Esophagus muscularis mucosa (tissue), 4 donors: ENCODE data around the gene SCN9A.

Experiments
- EP300 ChIP-seq: sonication (generic); formaldehyde crosslinking; IDR thresholded peaks from one replicate; pipeline ENCODE4 v1.6.1; 2017; ENCODE audit warnings: antibody characterized with exemption
- POLR2A ChIP-seq: fragments of 450-650 bp; IDR thresholded peaks from one replicate; pipeline ENCODE4 v1.6.1; 2017; ENCODE audit warnings: antibody characterized with exemption, moderate library complexity, mild to moderate bottlenecking, low read depth
- POLR2AphosphoS5 ChIP-seq, 2 donors: sonication (generic); formaldehyde crosslinking; IDR thresholded peaks; one replicate each; pipeline ENCODE4 v1.6.1; 2017; ENCODE audit warnings: antibody characterized with exemption in 2 of 2
- TF ChIP-seq, protein P1 (sequence below), 3 experiments: fragments of 200-600 bp in 2 of 3; fragments of 450-650 bp in 1 of 3; sonication (generic) in 2 of 3; IDR thresholded peaks; one replicate each; pipeline ENCODE4 v1.5.1; 2017 to 2019; ENCODE audit warnings: antibody characterized with exemption in 3 of 3, mild to moderate bottlenecking in 2 of 3, moderate library complexity in 1 of 3

DNA sequence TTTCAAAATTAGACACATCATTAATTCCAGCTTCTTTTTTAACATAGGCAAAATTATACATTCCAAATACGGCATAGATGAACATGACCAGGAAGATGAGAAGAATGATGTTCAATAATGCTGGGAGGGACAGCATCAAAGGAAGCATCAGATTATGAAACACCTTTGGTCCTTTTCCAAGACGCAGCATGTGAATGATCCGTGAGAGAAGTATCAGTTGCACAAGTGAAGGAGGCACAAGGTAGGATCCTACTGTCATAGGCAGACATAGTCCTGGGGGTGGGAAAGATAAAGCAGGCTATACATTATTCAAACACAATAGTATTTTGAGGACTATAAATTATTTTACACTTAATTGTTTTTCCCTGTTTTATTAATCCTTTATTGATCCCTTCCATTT lies 30.6 kb upstream of the SCN9A start:
- TF ChIP-seq, protein P1, sequence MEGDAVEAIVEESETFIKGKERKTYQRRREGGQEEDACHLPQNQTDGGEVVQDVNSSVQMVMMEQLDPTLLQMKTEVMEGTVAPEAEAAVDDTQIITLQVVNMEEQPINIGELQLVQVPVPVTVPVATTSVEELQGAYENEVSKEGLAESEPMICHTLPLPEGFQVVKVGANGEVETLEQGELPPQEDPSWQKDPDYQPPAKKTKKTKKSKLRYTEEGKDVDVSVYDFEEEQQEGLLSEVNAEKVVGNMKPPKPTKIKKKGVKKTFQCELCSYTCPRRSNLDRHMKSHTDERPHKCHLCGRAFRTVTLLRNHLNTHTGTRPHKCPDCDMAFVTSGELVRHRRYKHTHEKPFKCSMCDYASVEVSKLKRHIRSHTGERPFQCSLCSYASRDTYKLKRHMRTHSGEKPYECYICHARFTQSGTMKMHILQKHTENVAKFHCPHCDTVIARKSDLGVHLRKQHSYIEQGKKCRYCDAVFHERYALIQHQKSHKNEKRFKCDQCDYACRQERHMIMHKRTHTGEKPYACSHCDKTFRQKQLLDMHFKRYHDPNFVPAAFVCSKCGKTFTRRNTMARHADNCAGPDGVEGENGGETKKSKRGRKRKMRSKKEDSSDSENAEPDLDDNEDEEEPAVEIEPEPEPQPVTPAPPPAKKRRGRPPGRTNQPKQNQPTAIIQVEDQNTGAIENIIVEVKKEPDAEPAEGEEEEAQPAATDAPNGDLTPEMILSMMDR (IDR thresholded peaks at IDR 0.05), result no peak
- no peak for TF ChIP-seq EP300
- TF ChIP-seq POLR2A, result no peak
- TF ChIP-seq POLR2AphosphoS5 (IDR thresholded peaks at IDR 0.05), result no peak
